TTC549 (cell line): ENCODE data around the gene MPP3.
"Not testable (repeated sequence)": the region's sequence is repeated elsewhere in the genome, so short reads cannot be mapped to it uniquely, and the experiment has no call there.

ENCODE experiments used
- FAIRE-seq: peaks from 2 replicates; lab custom pipeline; 2012; peaks lifted over from hg19 to GRCh38; lab: Jason Lieb, UNC

Gene MPP3

DNA sequence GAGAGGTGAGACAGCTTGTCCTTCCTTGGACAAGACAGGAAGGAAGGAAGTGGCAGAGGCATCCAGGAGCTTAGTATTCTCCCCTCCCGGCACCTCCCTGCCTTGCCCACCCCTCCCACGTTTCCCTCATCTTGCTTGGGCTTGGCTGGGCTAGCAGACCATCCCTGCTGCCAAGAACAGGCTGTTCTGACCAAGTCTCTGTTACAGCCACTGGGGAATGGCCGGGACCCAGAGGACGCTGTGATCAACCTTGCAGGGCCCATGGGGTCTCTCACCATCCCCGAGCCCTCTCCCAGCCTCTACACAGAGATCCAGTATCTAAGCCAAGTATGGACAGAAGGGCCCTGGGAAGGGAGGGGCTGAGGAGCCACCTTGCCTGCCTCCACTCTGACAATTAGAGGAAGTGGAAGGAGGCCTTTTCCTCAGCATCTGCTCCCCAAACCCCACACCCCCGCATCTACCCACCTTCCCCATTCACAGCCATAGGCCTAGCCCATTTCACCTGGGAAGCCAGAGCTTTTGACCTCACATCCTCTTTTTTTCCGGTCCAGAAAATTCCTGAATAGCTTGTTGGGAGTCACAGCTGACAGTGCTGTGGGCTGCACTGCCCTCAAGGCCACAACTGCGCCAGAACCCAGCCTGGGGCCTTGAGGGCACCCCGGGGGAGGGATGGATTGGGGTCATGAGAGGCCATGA is 28.1 kb upstream of the MPP3 start:
- no peak for FAIRE-seq

DNA sequence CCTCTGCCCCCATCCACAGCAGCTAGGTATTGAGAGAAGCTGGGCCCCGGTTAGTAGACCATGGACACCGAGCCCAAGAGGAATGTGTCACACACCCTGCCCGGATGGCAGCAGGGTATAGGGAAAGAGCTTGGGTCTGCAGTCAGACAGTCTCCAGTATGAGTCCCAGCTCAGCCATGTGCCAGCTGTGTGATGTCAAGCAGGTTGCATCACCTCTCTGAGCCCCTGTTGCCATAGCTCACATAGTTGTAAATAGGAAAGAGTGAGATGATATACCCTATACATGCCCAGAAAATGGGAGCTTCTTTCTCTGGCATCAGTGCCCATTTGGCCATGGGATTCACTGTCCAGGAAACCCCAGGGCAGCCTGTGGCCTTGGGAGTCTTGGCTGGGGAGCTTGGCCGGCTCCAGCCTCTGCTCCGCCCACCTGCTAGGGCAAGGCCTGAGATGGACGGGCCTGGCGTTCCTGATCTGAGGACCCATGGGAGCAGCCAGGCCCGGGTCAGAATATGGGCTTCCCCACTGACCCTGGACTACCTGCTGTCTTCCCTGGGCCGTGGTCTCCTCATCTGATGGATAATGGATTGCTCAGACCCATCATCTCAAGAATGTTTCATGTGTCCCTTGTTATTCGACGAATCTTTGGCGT is 27.3 kb upstream of the MPP3 start:
- FAIRE-seq = no peak

DNA sequence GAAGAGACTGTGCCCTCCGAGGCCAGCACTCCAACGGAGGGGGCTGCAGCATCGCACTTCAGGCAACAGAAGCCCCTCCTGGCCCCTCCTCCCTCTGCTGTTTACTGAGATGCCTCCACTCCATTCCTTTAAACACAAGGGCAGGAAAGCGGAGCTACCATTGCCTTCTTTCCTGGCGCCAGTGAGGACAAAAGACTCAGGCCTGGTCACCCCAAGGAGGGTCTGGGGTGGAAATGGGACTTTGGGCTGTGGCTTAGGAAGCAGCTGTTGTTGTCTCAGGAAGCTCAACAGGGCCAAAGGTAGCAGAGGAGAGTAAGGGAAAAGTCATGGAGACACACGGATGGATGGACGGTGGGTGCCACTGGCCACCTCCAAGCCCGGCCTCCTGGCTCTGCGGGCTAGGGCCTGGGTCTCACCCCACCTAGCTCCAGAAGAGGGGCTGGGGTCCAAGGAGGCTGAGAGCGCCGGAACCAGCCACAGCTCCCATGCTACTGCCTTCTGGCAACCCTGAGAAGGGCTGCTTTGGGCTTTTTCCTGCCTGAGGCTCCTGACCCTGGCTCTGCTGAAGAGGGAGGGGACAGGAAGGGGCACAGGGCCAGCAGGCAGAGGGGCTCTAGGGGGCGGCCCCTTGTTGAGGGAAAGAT is 25.1 kb upstream of the MPP3 start:
- no peak for FAIRE-seq

DNA sequence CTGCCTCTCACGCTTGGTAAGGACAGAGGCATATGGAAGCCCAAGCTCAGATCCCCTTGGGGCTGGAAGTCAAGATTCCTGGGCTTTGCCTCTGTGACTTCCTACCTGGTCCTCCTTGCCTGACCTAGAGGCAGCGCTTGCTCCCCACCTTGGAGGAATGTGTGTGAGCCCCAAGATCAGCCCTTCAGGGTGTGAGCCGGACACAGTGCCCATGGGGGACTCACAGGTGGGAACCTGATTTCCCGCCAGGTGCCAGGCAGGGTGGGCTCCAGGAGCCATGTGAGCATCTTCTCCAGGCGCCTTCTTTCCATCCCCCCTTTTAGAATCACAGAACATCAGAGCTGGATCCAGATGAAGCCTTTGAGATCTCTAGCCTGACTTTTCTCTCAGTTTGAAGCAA is 24.2 kb upstream of the MPP3 start:
- FAIRE-seq = no peak

DNA sequence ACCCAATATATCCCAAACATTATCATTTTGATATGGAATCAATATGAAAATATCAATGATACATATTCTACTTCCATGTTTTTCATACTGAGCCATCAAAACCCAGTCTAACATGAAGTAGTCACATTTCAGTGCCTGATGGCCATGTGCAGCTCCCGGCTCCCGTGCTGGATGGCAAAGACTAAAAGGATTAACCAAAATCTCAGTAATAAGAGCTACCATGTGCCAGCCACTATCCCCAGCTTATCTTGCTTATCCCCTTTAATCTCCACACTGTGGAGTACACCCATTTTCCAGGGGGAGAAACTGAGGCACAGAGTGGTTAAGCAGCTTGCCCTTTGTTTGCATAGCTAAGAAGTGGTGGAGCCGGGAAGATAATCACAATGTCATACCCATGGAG is 23.2 kb upstream of the MPP3 start:
- FAIRE-seq = no peak

DNA sequence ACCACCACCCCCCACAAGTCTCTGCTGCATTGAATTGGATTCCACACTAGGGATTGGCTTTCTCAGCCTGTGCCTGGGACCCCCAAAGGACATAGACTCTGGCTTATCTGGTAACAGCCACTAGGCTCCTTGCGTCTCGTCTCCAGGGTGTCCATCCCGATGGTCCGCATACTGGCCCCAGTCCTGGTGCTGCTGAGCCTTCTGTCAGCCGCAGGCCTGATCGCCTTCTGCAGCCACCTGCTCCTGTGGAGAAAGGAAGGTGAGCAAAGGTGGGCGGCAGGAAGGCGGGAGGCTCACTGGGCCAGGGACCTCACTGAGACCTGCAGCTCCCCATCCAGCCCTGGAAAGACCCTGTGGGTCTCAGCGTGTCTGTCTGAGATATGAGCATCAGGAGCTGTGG is 22.1 kb upstream of the MPP3 start:
- no peak for FAIRE-seq

DNA sequence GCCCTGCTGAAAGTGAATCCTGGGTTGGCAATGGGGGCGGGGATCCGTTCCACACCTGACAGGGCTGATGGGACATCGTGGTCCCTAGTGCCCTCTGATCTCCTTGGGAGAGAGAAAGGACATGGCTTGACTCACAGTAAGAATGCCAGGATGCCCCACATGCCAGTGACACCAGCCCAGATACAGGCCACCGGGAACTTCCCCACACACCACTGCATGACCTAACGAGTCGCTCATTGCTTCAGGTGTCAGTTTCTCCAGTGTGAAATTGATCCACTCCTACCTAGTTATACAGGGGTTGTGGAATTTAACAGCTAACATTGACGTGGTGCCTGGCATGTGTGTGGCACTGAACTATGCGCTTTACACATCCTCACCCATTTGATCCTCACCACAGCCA is 21.6 kb upstream of the MPP3 start:
- FAIRE-seq = no peak

DNA sequence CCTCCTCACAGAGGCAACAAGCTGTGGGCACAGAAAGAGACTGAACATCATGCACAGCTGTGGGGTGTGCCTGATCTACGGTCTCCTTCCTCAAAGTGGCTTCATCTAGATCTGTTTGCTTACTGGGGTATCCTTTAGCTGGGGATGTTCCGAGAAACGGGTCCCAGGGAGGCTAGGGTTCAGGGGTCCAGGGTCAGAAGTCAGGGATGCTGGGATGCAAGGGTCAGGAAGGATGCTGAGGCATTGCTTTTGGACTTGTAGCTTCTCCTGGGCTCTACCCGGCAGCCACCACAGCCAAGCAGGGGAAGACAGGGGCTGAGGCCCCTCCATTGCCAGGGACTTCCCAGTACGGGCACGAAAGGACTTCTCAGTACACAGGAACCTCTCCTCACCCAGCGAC is 20.6 kb upstream of the MPP3 start:
- FAIRE-seq = no peak

DNA sequence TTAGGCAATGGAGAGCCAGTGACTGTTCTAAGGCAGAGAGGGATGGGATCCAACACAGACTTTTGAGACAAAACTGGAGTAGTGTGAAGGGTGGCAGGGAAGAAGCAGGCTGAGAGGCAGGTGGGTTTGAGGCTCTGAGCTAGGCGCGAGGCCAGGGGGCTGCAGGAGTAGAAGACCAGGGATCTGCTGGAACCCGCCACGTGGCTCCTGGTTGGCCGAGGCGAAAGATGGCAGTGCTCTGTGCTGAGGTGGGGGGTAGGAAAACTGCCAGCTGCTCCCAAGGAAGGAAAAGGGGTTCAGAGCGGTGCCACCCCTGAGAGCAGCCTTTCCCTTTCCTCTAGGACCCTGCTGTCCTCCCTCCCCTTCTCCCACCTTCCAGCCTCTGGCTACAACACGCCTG is 19.6 kb upstream of the MPP3 start:
- FAIRE-seq = no peak

DNA sequence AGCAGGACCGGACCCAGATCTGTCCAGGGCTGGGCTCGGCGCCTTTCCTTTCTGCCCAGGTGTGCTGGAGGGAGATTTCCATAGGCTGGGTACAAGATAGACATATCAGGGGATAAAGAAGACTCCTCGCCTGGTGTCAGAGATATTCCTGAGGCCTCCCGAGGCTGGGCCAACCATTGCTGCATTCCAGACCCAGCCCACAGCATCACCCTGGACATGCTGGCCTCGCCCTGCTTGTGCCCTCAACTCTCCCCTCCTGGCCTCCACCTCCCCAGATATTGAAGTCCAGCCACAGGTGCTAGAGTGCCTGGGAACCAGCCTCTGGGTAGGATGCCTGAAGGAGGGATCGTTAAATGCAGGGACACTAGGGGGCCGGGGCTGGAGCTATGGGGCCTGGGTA is 16.2 kb upstream of the MPP3 start:
- no peak for FAIRE-seq

DNA sequence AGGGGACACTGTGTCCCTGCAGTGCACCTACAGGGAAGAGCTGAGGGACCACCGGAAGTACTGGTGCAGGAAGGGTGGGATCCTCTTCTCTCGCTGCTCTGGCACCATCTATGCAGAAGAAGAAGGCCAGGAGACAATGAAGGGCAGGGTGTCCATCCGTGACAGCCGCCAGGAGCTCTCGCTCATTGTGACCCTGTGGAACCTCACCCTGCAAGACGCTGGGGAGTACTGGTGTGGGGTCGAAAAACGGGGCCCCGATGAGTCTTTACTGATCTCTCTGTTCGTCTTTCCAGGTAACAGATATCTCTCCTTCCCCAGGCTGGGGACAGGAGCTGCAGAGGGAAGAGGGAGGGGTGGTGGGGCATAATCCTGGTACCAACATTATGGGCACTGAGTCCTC is 15.7 kb upstream of the MPP3 start:
- no peak for FAIRE-seq

DNA sequence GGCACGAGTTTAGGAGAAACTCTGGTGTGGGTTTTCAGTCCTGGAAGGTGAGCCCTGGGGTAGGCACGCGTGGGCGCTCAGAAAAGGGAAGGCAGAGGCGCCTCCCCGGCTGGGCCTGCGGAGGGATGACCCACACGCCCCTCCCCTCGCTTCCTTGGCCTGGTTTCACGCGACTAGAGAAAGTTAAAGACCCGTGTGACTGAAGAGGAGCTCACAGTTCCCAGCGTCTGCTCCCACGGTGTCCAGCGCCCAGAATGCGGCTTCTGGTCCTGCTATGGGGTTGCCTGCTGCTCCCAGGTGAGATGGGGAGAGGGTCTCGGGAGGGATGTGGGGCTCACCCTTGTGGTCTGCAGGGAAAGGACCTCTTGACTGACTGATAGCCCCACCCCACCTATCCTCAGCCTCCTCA is 14.0 kb upstream of the MPP3 start, which contains the start of gene CD300LG:
Gene CD300LG, plus strand, starts transcription at position 214 of the 409 bp plus-strand sequence. Its CDS starts 41 bp downstream, at position 255.
- FAIRE-seq = no peak

DNA sequence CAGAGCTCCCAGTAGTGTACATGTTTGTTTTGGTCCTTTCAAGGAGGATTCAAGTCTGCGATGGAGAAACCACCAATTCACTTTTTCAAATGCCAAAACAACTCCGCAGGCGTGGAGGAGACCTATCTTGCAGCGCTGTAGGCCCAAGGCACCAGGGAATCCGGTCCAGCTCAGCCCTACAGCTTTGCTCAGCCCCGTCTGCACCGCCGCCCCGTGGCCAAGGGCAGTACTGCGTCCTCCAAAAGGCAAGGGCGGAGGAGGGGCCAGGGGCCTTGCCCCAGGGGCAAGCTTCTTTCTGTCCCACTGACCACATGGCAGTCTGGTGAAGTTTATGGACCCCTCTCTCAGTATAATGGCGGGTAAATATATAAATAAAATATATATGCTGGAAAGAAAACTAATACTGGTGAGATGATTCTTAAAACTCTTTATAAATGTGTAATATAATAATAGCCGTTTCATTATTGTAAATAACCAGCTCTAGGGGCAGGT is 13.3 kb upstream of the MPP3 start:
- peak; percentile 9 for FAIRE-seq

DNA sequence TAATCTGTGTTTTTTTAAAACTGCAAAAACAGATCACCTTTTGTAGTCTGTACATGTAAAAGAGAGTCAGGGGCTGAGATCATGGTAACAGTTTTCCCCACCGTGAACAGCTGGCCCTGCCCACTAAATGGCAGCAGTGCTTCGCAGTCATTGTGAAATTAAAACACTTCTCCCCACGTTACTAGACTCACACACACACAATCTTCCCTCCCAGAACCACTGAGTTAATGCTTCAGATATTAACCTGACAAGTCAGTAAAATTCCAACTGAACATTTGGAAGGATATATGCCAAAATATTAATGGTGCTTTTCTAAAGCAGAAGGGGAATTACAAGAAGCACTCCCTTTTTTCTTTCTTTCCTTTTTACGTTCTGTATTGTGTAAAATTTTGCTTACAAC is 12.8 kb upstream of the MPP3 start:
- FAIRE-seq = no peak

DNA sequence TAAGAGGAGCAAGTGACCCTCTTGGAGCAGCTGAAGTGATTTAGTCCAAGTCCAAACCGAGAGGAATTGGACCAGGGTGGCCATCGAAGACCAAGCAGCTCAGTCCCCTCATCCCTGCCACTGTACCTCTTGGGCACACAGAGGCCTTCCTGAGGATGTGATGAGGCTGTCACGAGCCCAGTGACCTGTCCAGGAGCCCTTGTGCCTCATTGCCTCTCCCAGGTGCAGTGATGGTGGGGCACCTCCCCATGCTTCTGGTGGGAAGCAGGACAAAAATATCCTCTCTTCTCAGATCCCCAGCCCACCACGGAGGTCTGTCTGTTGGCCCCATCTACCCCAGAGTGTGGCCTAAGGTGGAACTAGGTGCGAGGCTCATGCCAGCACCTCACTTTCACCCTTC is 11.3 kb upstream of the MPP3 start:
- FAIRE-seq = no peak

DNA sequence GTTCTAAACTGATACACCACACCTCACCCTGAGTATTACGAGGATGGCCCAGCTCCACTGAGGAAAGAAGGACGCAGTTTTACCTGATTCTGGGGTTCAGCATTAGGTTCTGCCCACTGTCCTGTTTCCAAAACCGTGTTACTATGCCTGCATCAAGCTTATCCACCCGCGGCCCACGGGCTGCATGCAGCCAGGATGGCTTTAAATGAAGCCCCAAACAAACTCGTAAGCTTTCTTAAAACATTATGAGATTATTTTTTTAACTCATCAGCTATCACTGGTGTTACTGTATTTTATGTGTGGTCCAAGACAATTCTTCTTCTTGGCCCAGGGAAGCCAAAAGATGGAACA is 10.0 kb upstream of the MPP3 start:
- FAIRE-seq = no peak

DNA sequence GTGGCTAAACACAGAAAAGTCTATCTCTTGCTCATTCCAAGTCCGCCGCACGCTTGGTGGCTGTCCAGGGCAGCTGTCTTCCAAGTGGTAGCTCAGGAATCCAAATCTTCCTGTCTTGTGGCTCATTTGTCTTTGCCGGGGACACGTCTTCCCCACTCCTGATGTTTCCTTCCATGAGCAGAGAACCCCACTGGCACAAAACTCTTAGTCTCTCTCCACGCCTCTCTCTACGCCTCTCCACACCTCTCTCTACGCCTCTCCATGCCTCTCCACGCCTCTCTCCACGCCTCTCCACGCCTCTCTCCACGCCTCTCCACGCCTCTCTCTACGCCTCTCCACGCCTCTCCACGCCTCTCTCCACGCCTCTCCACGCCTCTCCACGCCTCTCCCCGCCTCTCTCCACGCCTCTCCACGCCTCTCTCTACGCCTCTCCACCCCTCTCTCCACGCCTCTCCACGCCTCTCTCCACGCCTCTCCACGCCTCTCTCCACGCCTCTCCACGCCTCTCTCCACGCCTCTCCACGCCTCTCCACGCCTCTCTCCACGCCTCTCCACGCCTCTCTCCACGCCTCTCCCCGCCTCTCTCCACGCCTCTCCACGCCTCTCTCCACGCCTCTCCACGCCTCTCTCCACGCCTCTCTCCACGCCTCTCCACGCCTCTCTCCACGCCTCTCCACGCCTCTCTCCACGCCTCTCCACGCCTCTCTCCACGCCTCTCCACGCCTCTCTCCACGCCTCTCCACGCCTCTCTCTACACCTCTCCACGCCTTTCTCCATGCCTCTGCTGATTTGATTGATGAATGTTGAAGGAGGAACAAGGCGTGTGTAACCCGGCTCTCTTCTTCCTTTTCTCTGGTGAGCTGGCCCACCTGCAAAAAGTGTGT is 9.4 kb upstream of the MPP3 start:
- not testable (repeated sequence) for FAIRE-seq

DNA sequence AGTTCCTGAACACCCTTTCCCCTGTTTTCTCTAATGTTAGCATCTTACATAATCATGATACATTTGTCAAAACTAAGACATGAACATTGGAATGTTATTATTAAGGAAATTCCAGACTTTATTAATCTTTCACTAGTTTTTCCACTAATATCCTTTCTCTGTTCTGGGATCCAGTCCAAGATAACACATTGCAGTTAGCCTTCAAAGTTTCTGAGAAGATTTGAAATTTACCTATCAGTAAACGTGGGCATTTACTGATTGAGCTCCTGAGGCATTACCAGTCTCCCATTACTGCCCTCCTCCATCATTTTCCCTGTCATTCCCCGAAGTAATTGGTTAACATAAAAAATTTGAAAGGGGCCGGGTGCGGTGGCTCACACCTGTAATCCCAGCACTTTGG is 8.3 kb upstream of the MPP3 start:
- no peak for FAIRE-seq

DNA sequence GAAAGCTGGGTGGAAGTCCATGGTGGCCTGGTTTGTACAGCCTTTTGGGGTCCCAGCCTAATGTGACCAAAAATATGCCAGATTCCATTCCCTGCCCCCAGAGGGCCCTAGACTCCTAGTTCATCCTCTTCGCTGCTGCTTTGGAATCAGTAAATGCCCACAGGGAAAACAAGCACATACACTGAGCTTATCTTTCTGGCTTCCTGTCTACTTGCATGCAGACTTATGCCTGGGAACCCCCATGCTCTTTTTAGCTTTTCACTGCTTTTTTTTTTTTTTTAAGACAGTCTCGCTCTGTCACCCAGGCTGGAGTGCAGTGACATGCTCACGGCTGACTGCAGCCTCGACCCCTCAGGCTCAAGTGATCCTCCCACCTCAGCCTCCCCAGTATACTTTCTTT is 7.9 kb upstream of the MPP3 start:
- no peak for FAIRE-seq

DNA sequence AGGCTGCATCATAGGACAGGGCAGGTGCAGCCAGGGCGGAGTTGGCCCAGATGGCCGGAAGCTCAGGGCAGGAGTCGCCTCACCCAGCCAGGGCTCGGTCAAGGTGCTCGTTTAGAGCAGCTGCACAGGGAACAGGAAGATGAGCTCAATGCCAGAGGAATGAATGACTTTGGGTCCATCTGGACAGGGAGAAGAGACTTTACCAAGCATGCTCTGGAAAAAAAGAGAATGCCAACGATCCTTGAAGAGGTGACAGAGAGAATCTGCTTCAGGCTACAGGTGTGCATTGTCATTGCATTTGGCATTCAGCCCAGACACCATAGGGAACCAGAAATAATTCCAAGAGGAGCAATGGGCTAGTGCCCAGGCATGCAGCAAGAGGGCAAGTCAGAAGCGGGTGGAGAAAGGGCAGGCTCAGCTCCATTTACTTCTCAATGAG is 6.7 kb upstream of the MPP3 start:
- FAIRE-seq = no peak

DNA sequence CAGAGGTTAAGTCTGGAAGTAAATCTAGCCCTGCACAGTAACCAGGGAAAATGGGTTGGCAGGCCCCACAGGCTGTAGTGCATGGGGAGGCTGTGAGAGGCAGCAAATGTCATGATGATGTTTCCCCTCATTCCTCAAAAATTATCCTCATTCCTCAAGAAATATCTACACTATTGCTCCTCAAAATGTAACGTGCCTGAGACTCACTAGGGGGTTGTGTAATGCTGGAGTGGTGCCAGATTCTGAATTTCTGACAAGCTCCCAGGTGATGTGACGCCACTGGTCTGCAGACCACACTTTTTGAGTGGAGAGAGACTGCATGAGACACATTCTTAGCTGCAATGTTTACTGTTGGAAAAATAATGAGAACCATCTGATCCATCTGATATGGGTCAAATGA is 1.2 kb upstream of the MPP3 start:
- no peak for FAIRE-seq

DNA sequence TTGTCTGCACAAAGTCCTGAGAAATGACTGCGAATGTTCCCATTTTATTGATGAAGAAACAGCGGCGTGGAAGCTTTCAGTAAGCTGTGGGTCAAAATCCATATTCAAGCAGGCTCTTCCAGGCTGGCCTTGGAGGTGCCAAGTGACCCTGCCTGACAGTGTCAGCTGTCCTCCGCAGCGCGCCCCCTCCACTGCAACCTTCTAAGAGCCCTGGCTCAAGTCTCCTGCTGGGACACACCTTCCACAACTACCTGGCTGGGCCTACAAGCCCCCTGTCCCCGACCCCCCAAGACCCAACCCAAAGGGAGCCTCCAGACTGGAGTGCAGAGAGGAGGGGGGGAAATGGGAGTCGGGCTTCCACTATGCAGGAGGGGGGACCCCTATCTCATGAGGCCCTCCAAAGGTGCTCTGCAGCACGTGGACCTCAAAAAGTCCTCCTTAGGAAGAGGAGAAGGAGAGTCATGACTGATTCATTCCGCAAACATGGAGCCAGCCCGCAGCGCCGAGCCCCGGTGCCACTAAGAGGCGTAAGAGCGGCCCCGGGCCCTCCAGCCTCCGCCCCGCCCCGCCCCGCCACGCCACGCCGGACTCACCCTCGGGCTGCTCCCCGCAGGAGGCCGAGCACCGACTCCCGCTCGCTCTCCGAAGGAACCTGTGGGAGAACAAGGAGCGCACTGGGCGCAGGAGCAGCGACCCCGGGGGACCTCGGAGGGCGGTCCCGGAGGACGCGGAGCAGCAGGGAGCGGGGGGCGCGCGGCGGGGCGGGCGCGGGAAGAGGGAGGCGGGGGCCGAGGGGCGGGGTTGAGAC is 574 bp downstream of the MPP3 start:
- FAIRE-seq = no peak
